ENCODE measurements around the gene SURF4.

GRCh38 chr9:133344071-133344470 is 31.8 kb downstream of the SURF4 start:
- no peak for TF ChIP-seq CTCF (IDR thresholded peaks at IDR 0.05)
- TF ChIP-seq POLR2A (IDR thresholded peaks at IDR 0.05), result no peak

Measured in transverse colon (tissue), 3 donors.